NCI-H345 treated with DMSO at 0.1 percent for 48 hours (cell line): ENCODE results near the gene ARHGAP15.

ENCODE experiments used
- DNase-seq: peaks from one replicate; lab custom pipeline; 2025; ENCODE audit not compliant: unreplicated experiment; lab: John Stamatoyannopoulos, UW

ARHGAP15 gene

DNA sequence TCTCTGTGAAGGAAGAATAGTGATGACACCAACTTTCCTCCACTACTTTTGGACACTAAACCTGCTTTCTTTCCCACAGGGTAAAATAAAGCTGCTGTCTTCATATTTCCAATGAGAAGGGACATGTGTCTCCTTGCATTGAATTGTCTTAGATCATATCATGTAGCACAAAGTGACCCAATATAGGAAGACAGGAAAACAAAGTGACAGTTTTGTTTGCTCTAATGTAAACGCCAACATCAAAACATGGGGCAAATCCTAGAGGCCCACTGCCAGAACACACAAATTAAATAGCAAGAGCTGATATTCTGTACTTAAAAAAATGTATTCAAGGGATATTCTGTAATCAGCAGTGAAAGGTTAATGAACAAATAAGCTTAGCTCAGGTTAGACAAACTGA, 36.1 kb downstream of the ARHGAP15 start:
- no peak for DNase-seq

DNA sequence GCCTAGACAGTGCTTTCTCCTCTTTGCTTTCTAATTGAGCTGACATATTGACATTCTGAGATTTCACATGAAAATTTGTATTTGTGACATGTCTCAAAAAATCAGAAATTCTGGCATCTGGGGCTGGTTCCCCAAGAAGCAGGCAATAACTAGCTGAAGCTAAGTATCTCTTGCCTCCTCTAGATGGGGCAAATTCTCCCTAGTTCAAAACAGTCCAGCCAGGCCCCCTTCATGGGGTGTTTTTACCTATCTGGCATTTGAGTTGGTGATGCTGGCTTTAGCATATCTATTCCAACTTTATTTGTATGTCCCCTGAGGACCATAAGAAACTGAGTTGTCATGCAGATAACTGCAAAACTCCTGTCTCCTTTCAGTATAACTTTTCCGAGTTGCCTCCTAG, 39.9 kb downstream of the ARHGAP15 start:
- no peak for DNase-seq

DNA sequence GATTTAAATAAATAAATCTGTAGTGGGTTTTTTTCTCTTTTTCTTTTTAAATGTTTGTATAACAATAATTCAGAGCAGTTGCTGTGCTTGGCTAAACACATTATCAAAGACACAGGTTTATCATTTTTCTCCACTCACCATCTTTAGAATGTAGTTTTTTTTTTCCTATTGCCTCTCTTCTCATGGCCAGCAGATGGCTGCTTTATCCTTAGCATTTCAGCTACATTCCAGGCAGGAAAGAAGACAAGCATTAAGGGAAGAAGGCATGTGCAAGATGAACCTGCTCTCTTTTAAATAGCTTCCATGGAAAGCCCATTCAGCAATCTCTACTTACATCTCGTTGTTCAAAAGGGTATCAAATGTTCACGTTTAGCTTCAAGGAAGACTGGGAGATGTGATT, 42.6 kb downstream of the ARHGAP15 start:
- no peak for DNase-seq

DNA sequence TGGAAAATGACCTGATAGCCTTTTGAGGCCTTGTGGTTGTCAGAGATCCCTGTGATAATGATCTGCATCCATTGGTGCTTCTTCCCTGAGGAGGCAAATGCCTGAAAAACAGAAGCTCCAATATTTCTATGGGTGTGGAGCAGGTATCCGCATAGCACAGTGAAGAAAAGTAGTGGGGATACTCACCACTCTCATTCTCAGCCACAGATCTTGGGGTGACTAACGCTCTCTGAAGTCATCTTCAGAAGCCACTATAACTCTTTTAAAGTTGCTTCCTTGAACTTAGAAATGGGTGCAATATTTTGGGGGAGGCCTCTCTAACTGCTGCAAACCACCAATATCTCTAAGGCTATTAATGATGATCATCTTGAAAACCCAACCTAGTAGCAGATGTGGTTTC, 46.2 kb downstream of the ARHGAP15 start:
- DNase-seq = no peak

DNA sequence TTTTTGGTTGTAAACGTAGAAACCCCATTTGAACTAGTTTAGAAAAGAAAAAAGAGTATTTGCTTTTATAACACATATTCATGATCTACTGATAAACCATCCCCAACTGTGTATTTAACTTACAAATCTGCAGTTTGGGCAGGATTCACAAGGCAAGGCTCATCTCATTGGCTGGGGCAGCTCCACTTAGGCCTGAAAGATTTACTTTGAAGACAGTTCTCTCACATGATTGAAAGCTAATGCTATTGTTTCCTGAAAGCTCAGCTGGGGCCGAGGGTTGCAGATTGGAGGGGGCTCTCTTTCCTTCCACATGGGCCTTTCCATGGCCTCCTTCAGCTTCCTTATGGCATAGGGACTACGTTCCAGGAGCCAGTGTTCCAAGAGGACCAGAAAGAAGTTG, 47.4 kb downstream of the ARHGAP15 start:
- DNase-seq = no peak

DNA sequence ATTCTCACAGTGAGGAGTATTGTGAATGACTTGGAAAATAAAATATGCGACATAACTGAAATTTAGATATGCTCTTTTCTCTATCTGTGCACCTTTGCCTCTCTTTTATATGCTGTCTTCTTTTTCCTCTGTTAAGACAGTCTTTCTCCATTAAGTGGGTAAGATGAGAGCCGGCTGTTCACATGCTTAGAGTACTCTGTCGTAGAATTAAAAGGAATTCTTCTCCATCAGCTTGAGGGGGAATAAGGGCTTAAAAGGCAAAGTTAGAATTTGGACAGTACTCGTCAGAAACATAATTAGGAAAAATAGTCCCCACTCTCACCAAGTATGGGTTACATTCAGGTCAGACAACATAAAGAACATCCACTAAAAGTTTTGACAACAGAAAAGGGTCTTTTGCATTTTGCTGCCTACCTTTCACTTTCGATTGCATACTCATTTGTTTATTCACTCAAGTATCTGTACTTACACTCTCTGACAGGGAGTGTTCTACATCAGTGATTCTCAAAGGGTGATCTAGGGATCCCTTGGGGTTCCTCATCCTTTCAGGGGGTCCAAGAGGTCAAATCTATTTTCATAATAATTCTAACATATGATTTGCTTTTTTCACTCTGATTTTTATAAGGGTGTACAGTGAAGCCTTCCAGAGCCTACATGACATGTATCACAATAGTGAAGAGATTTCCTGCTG, 48.0 kb downstream of the ARHGAP15 start:
- DNase-seq = peak; percentile 21

DNA sequence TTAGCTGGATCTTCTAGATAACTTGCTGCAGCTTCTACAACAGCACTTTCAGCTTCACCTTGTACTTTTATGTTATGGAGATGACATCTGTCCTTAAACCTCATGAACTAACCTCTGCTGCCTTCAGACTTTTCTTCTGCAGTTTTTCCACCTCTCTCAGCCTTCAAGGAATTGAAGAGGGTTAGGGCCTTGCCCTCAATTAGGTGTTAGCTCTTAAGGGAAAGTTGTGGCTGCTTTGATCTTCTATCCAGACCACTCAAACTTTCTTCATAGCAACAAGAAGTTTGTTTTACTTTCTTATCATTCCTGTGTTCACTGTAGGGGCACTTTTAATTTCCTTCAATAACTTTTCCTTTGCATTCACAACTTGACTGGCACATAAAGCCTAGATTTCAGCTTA, 52.3 kb downstream of the ARHGAP15 start:
- no peak for DNase-seq

DNA sequence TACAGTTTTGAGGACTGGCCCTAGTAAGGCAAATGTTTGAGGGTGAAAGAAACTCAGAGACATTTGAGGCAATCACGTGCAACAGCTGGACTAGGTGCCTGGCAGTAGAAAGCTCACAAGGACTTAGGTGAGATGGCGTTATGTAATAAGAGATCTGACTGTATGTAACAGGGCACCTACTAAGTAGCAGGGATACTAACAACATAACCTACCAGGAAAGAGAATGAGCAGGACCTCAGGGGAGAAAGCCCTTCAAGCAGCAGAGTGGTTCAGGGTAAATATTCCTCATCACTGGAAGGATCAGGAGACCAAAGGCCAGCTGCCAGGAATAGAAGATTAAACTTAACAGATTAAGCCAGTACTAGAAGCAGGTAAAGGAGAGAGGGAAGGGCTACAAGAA, 53.4 kb downstream of the ARHGAP15 start:
- no peak for DNase-seq

DNA sequence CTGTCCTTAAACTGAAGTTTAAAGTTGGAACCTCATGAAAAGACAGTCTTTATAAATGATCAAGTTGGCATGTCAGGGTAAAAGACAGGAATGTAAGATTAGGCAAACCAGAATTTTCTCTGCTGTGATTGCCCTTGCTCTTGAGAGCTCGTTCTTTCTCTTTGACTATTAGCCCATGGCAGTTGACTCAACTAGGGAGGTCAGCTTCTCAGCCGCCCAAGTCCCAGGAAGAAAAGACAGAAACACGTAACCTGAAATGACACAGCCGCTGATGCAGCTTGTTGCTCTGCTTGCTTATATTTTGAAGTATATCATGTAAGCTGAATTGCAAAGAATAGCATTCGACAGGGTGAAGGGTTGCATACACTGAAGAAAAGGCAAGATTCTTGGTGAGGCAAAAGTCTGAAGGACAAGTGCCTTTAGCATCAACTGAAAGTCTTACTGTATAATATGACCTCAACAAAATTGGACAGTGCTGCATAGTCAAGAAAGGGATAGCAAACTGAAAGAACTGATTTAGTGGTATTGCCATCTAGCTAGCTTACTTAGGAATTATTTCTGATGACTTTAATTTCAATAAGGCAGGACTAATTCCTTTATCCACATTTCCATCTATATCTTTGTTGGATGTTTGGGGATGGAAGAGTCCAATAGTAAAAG, 54.7 kb downstream of the ARHGAP15 start:
- no peak for DNase-seq

DNA sequence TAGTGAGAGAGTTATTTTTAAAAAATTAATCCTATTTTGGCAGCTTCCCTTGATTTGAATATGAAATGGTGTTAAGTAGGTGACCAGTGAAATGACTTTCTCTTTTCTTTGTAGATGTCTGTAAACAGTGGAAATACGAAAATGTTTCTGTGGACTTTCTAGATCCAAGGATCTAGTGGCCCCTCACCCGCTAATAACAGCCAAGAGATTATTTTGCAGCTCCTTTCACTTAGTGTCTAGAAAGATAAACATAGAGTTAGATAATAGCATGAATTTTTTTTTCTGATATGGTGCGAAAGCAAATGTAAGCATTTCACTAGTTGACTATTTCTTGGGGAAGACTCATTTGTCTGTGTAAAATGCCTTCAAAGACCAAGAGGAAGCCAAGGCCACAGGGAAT, 57.7 kb downstream of the ARHGAP15 start:
- DNase-seq = no peak

DNA sequence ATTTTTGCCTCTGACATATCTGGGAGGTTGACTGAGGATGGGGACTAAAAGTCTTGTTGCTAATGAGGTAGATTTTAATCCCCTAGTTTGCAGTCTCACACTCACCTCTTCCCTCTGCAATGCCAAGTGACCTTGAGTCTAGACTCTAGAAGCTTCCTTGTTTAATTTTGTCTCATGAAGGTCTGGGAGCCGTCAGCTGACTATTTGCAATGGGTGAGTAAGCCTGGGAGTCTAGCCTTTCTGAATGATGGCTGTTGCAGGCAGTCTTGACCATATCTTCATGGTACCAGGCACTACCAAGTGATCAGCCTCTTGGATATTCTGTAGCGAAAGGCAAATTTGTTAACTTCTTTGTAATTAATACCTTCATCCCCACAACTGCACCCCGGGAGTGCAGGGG, 61.2 kb downstream of the ARHGAP15 start:
- DNase-seq = no peak

DNA sequence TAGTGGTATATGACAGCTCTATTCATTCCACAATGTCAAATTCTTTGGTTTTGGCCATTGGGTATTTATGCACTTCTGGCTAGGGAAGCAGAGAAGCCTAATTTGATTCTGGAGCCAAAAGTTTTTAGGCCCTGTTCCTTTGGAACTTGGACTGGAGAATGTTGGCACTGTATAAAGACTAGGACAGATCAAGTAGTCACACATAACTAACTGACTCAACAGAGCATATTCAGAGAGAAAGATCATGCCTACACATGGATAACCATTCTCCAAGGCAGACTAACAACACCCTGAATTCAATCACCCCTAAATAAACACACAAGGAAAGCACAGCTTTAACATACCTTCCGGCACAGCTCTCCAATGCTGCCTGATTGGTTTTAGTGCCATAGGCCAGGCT, 62.9 kb downstream of the ARHGAP15 start:
- no peak for DNase-seq

DNA sequence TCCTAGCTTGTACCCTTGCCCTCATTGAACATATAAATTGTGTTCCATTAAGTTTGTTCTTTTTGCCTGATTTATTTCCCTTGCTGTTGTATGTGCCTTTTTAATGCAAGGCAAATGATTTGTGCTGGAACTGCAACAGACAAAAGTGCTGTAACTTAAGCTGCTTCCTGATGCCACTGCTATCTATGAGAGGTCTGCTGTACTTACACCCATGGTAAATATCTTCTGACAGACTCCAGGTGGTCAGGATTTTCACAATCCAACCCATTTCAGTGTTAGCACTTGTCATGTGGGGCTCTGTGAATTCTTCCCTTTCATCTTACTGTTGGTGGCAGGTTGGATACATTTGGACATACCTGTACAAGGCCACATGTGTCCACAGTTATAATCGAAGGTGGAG, 63.5 kb downstream of the ARHGAP15 start:
- DNase-seq = no peak

DNA sequence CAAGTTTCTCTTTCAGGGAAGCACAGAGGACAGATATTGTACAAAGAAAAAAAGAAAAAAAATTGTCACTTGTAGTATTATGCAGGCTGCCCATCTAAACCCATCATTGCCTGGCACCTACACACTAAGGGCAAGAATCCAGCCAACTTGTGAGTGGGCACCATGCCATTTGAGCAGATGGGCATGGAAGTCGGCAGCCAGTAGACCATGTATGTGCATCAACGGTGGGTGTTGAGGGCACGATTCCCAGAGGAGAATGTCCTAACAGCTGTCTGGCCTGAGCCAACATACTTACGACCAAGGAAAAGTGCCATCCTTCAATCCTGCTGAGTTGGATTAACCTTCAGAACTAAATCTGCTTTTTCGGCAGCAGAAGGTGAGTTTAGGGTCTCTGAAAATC, 63.9 kb downstream of the ARHGAP15 start:
- DNase-seq = no peak

DNA sequence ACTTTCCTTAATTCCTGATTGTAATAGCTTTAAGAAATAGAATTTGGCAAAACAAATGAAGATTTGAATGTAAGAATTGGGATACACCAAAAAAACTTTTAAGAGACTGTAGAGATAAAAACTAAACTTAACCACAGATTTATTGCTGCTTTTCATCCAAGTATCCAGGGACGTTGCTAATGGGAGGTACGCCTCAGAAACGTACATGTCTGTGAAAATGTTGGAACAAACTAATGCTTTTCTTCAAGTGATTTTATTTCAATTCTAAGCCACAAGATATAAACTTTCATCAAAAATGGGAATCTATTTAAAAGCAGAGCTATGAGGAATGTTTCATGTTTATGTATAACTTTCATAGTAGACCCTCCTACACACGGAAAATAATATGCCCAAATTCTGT, 66.3 kb downstream of the ARHGAP15 start:
- DNase-seq = no peak

DNA sequence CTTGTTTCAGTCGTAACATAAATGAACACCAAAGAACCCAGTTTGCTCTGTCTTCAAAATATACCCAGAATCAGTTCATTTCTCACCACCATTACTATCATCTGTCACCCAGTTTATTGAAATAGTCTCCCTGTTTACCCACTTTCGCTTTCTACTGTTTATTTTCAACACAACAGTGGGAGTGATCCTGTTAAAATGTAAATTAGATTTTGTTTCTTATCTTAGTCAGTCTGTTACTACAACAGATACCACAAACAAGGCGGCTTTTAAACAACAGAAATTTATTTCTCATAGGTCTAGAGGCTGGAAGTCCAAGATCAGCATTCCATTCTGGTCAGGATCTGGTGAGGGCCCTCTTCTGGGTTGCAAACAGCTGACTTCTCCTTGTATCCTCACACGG, 74.8 kb downstream of the ARHGAP15 start:
- no peak for DNase-seq

DNA sequence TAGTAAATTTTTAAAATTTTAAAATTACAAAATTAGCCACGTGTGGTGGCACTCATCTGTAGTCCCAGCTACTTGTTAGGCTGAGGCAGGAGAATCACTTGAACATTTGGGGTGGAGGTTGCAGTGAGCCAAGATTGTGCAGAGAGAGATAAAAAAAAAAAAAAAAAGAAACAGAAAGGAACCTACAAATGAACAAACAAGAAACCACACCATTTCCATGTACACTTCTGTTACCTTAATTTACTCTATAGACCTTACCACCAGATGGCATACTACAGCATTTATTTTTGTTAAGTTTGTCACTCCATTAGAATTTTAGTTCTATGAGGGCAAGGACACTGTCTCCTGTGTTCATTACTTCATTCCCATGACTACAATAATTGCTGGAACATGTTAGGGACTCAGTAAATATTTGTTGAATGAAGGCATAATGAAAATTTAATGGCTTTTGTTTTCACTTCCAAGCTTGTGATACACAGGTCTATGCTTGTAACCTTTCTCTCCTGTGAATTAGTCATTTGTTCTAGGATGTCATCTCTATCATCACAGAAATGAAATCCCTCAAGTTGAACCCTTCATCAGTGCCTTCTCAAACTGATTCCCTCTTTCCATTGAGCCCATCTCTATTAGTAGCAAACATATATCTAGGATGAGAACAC, 76.0 kb downstream of the ARHGAP15 start:
- DNase-seq = peak; percentile 1

DNA sequence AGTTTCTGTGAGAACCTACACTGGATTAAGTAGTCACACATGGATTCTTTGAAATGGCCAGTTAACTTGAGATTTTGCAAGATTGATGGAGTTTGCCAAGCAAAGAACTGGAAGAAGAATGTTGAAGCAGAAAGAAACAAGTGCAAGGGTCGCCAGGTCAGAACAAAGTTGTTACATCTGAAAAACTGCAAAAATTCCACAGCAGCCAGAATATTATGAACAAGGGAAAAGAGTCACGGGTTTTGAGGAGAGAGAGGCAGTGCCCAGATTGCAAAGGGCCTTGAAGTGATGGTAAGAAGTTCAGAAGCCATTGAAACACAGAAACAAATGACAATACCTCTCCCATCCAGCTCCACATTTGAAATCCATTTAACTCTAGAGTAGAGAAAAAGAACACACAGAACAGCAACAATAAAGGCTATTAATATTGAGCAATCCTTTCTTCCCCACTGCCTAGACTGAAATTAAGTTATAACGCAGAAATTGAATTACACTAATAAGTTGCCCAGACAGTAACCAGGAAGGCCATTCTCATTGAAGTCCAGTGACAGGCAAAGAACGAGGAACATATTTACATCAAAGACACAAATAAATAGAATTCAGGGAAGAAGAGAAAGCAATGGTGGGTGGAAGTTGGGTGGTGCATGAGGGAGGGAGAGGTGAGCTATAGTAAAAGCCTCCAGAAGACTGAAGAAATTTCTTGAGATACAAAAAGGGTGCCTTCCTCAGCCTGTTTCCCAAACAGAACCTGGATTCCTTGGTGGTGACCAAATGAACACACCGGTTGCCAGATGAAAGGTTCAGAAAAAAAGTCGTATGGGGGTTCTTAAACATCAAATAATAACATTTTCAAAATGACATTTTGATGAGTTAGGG, 80.6 kb downstream of the ARHGAP15 start:
- DNase-seq = no peak

DNA sequence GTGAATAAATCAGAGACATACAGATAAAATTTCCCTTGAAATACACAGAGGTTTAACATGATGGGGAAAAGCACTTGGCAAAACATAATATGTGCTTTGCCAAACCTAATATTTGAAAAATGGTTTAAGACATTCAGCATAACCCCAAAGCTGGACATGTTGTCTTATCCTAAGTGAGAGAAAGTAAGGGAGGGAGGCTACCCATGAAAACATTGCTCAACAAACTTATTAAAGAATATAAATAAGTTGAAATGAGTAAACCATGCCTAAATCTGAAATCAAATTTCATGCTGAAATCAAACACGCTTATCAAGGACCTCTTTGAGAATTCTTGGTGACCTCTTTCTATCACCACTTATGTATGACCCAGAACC, 81.2 kb downstream of the ARHGAP15 start:
- DNase-seq = no peak

DNA sequence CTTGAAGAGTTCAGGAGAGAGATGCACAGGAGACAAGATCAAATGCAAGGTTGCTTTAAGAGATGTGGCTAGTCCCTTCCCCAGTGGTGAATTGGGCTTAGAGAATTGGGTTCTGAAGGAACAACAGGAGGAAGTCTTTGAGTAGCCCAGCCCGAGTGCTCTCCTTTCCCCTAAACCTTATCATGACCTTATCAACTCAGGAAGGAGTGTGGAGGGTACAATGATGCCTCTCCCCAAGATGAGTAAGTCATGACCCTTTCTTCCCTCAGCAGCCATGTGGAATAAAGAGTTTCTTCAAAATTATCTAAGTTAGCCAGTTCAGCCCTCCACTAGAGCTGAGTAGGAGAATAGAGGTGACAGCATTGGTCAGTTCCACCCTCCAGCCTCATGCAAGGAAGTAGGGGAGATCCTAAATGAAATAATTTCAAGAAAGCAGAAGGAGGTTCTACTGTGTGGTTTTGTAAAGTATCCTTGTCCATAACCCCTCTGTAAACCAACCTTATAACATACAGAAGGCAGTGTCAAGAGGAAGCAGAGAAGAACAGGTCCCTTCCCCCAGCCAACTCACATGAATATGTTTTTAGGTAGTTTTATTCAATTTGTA, 88.4 kb downstream of the ARHGAP15 start:
- no peak for DNase-seq

DNA sequence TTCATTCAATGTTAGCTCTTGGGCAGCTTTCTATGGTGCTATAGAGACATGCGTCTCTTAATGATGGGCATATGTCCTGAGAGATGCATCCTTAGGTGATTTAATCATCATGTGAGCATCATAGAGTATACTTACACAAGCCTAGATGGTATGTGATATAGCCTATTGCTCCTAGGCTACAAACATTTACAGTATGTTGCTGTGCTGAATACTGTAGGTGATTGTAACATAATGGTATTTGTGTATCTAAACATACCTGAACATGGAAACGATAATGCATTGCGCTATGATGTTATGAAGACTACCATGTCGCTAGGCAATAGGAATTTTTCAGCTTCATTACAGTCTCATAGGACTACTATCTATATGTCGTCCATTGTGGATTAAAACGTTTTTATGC, 89.4 kb downstream of the ARHGAP15 start:
- DNase-seq = no peak
